ENCODE measurements around the gene SERPINI2.

- TF ChIP-seq CTCF (IDR thresholded peaks at IDR 0.05 in 4 of 5, conservative IDR thresholded peaks at IDR 0.05 in 1 of 5) (no peak), POLR2A (IDR thresholded peaks at IDR 0.05) (no peak)
Measured at GRCh38 chr3:167507954-167508353, 34.1 kb upstream of the SERPINI2 start.
